ENCODE results near the gene NUCB1.
"Not testable (repeated sequence)": the region's sequence is repeated elsewhere in the genome, so short reads cannot be mapped to it uniquely, and the experiment has no call there.

The NUCB1 gene

GRCh38 chr19:48876043-48876981 is 23.8 kb upstream of the NUCB1 start:
- not testable (repeated sequence) for H2AFZ ChIP-seq (ENCODE audit: insufficient read depth, low read length, poor library complexity); H3K4me3 ChIP-seq (ENCODE audit: low read depth, low read length); H4K12ac ChIP-seq (ENCODE audit: low read depth, low read length); H3K4ac ChIP-seq (ENCODE audit: low read depth, low read length); H2BK120ac ChIP-seq (ENCODE audit: insufficient read depth, low read length, poor library complexity); H3K23ac ChIP-seq (ENCODE audit: low read length); H3K18ac ChIP-seq (ENCODE audit: low read length); H4K91ac ChIP-seq (ENCODE audit: low read depth, low read length); H2BK12ac ChIP-seq (ENCODE audit: low read length); H3K14ac ChIP-seq (ENCODE audit: low read length); H2BK5ac ChIP-seq (ENCODE audit: low read depth, low read length, poor library complexity); H2AK5ac ChIP-seq (ENCODE audit: low read length); H3K27me3 ChIP-seq (ENCODE audit: insufficient read depth, low read length); H3K9me3 ChIP-seq (ENCODE audit: insufficient read depth, low read depth, low read length); H3K9ac ChIP-seq (ENCODE audit: low read length); H3K27ac ChIP-seq (ENCODE audit: low read depth, low read length); H3K4me2 ChIP-seq (ENCODE audit: low read length); H4K8ac ChIP-seq (ENCODE audit: low read depth, low read length)
- no CpG with 5 or more reads among the region's 30 CpGs for WGBS (ENCODE audit: extremely low coverage, insufficient coverage, insufficient read length)
- peaks cover 23 to 26% of the 10 kb centered on the region in 2 experiments for H3K4me1 ChIP-seq (ENCODE audit: control insufficient read depth in 1 of 2, insufficient read depth in 2 of 2, low read length in 2 of 2)
- peaks cover 40 to 42% of the 10 kb centered on the region in 2 experiments for H3K36me3 ChIP-seq (ENCODE audit: control insufficient read depth in 1 of 2, insufficient read depth in 2 of 2, low read length in 2 of 2)
- peaks cover 22% of the 10 kb centered on the region for H3K79me2 ChIP-seq (ENCODE audit: control insufficient read depth, insufficient read depth, low read length, poor library complexity)
- peaks cover 16% of the 10 kb centered on the region for H3K79me1 ChIP-seq (ENCODE audit: low read length)
- peak in 1 of 2 donors; percentile 58 for DNase-seq

GRCh38 chr19:48877855-48878195 is 22.3 kb upstream of the NUCB1 start:
- peaks cover 17% of the 10 kb centered on the region for H3K79me2 ChIP-seq (ENCODE audit: control insufficient read depth, insufficient read depth, low read length, poor library complexity)
- H2AK5ac ChIP-seq (ENCODE audit: low read length): no peak overlapping the region
- no peak overlapping the region for H3K4me3 ChIP-seq (ENCODE audit: low read depth, low read length)
- H2BK120ac ChIP-seq (ENCODE audit: insufficient read depth, low read length, poor library complexity): no peak overlapping the region
- no peak overlapping the region for H3K18ac ChIP-seq (ENCODE audit: low read length)
- H3K4ac ChIP-seq (ENCODE audit: low read depth, low read length): no peak overlapping the region
- peak in 1 of 2 donors; percentile 77 for DNase-seq
- no peak overlapping the region for H3K4me2 ChIP-seq (ENCODE audit: low read length)
- no peak overlapping the region for H3K23ac ChIP-seq (ENCODE audit: low read length)
- H3K14ac ChIP-seq (ENCODE audit: low read length): no peak overlapping the region
- no peak overlapping the region for H4K8ac ChIP-seq (ENCODE audit: low read depth, low read length)
- H2AFZ ChIP-seq (ENCODE audit: insufficient read depth, low read length, poor library complexity): no peak overlapping the region
- no peak overlapping the region for H4K91ac ChIP-seq (ENCODE audit: low read depth, low read length)
- H3K36me3 ChIP-seq (ENCODE audit: control insufficient read depth in 1 of 2, insufficient read depth in 2 of 2, low read length in 2 of 2): peaks cover 40 to 42% of the 10 kb centered on the region in 2 experiments
- H3K27ac ChIP-seq (ENCODE audit: low read depth, low read length): peak overlapping the region; percentile 18
- WGBS (ENCODE audit: extremely low coverage, insufficient coverage, insufficient read length): no CpG with 5 or more reads among the region's 6 CpGs
- H3K9ac ChIP-seq (ENCODE audit: low read length): no peak overlapping the region
- H2BK5ac ChIP-seq (ENCODE audit: low read depth, low read length, poor library complexity): no peak overlapping the region
- no peaks in the 10 kb centered on the region for H3K9me3 ChIP-seq (ENCODE audit: insufficient read depth, low read depth, low read length)
- peaks cover 23 to 26% of the 10 kb centered on the region in 2 experiments for H3K4me1 ChIP-seq (ENCODE audit: control insufficient read depth in 1 of 2, insufficient read depth in 2 of 2, low read length in 2 of 2)
- no peaks in the 10 kb centered on the region for H3K27me3 ChIP-seq (ENCODE audit: insufficient read depth, low read length)
- H2BK12ac ChIP-seq (ENCODE audit: low read length): no peak overlapping the region
- H4K12ac ChIP-seq (ENCODE audit: low read depth, low read length): no peak overlapping the region
- peaks cover 9% of the 10 kb centered on the region for H3K79me1 ChIP-seq (ENCODE audit: low read length)

- no CpG with 5 or more reads among the region's 11 CpGs for WGBS (ENCODE audit: extremely low coverage, insufficient coverage, insufficient read length)
- H3K9ac ChIP-seq (ENCODE audit: low read length): no peak overlapping the region
Observed at GRCh38 chr19:48878196-48879024, 21.7 kb upstream of the NUCB1 start.

GRCh38 chr19:48879025-48879637 is 21.0 kb upstream of the NUCB1 start:
- H3K14ac ChIP-seq (ENCODE audit: low read length): no peak overlapping the region
- no peak overlapping the region for H3K18ac ChIP-seq (ENCODE audit: low read length)
- H3K4me2 ChIP-seq (ENCODE audit: low read length): no peak overlapping the region
- peaks cover 7% of the 10 kb centered on the region for H3K79me2 ChIP-seq (ENCODE audit: control insufficient read depth, insufficient read depth, low read length, poor library complexity)
- no peaks in the 10 kb centered on the region for H3K27me3 ChIP-seq (ENCODE audit: insufficient read depth, low read length)
- no peak overlapping the region for H4K12ac ChIP-seq (ENCODE audit: low read depth, low read length)
- no peak overlapping the region for H2BK5ac ChIP-seq (ENCODE audit: low read depth, low read length, poor library complexity)
- peaks cover 13 to 16% of the 10 kb centered on the region in 2 experiments for H3K4me1 ChIP-seq (ENCODE audit: control insufficient read depth in 1 of 2, insufficient read depth in 2 of 2, low read length in 2 of 2)
- no peak overlapping the region for H3K4me3 ChIP-seq (ENCODE audit: low read depth, low read length)
- H4K91ac ChIP-seq (ENCODE audit: low read depth, low read length): no peak overlapping the region
- H2AK5ac ChIP-seq (ENCODE audit: low read length): no peak overlapping the region
- H4K8ac ChIP-seq (ENCODE audit: low read depth, low read length): no peak overlapping the region
- no peak overlapping the region for H2BK12ac ChIP-seq (ENCODE audit: low read length)
- H3K4ac ChIP-seq (ENCODE audit: low read depth, low read length): no peak overlapping the region
- no CpG with 5 or more reads among the region's 13 CpGs for WGBS (ENCODE audit: extremely low coverage, insufficient coverage, insufficient read length)
- H2BK120ac ChIP-seq (ENCODE audit: insufficient read depth, low read length, poor library complexity): no peak overlapping the region
- DNase-seq: peak in 1 of 2 donors; percentile 8
- no peak overlapping the region for H3K27ac ChIP-seq (ENCODE audit: low read depth, low read length)
- H3K9ac ChIP-seq (ENCODE audit: low read length): no peak overlapping the region
- no peaks in the 10 kb centered on the region for H3K9me3 ChIP-seq (ENCODE audit: insufficient read depth, low read depth, low read length)
- H3K79me1 ChIP-seq (ENCODE audit: low read length): peaks cover 2% of the 10 kb centered on the region
- H2AFZ ChIP-seq (ENCODE audit: insufficient read depth, low read length, poor library complexity): no peak overlapping the region
- no peak overlapping the region for H3K23ac ChIP-seq (ENCODE audit: low read length)
- peaks cover 29 to 32% of the 10 kb centered on the region in 2 experiments for H3K36me3 ChIP-seq (ENCODE audit: control insufficient read depth in 1 of 2, insufficient read depth in 2 of 2, low read length in 2 of 2)

More at GRCh38 chr19:48878196-48879024, 21.7 kb upstream of the NUCB1 start:
- Histone ChIP-seq H3K4me1 (ENCODE audit: control insufficient read depth in 1 of 2, insufficient read depth in 2 of 2, low read length in 2 of 2) (peaks cover 20 to 23% of the 10 kb centered on the region in 2 experiments), H4K91ac (ENCODE audit: low read depth, low read length) (no peak overlapping the region), H3K79me2 (ENCODE audit: control insufficient read depth, insufficient read depth, low read length, poor library complexity) (peaks cover 13% of the 10 kb centered on the region), H4K12ac (ENCODE audit: low read depth, low read length) (no peak overlapping the region), H3K4ac (ENCODE audit: low read depth, low read length) (no peak overlapping the region), H3K27me3 (ENCODE audit: insufficient read depth, low read length) (no peaks in the 10 kb centered on the region), H2AK5ac (ENCODE audit: low read length) (no peak overlapping the region), H2AFZ (ENCODE audit: insufficient read depth, low read length, poor library complexity) (no peak overlapping the region), H3K18ac (ENCODE audit: low read length) (no peak overlapping the region), H3K79me1 (ENCODE audit: low read length) (peaks cover 5% of the 10 kb centered on the region), H2BK5ac (ENCODE audit: low read depth, low read length, poor library complexity) (no peak overlapping the region), H3K23ac (ENCODE audit: low read length) (no peak overlapping the region), H2BK12ac (ENCODE audit: low read length) (no peak overlapping the region), H2BK120ac (ENCODE audit: insufficient read depth, low read length, poor library complexity) (no peak overlapping the region), H3K36me3 (ENCODE audit: control insufficient read depth in 1 of 2, insufficient read depth in 2 of 2, low read length in 2 of 2) (peaks cover 36 to 39% of the 10 kb centered on the region in 2 experiments), H3K27ac (ENCODE audit: low read depth, low read length) (no peak overlapping the region), H3K9me3 (ENCODE audit: insufficient read depth, low read depth, low read length) (no peaks in the 10 kb centered on the region), H4K8ac (ENCODE audit: low read depth, low read length) (no peak overlapping the region), H3K4me3 (ENCODE audit: low read depth, low read length) (no peak overlapping the region), H3K4me2 (ENCODE audit: low read length) (no peak overlapping the region), H3K14ac (ENCODE audit: low read length) (no peak overlapping the region)
- peak; percentile 94 to 95 for DNase-seq

Measured in trophoblast cell (in vitro differentiated cells and primary cell).